Heart left ventricle (tissue), 16 donors: ENCODE measurements around the gene ZDHHC16. TPM values are rescaled to one million over a fixed set of nuclear protein-coding genes. Genes with fewer than 3 reads are reported as not detected.
"Not testable (repeated sequence)": the region's sequence is repeated elsewhere in the genome, so short reads cannot be mapped to it uniquely, and the experiment has no call there.

ENCODE experiments used
- ATAC-seq, 4 donors: fragments of 200-7000 bp; cut with Tn5 transposase; one replicate each; pipeline ENCODE4 v1.9.1; 2020 to 2022; ENCODE audit warnings: moderate library complexity in 4 of 4, mild to moderate bottlenecking in 3 of 4, moderate number of reproducible peaks in 1 of 4
- DNase-seq, 5 donors: peaks; one replicate each; pipeline ENCODE4 v3.0.0-alpha.2; 2020
- H3K27ac ChIP-seq, 12 donors: fragments of 200-600 bp; sonication (generic) in 4 of 12; one replicate each; pipeline versions ENCODE4 v1.5.0 to v1.8.0; 2016 to 2022; ENCODE audit warnings: mild to moderate bottlenecking in 2 of 12
- H3K27me3 ChIP-seq, 9 donors: fragments of 200-600 bp; sonication (generic) in 2 of 9; one replicate each; pipeline versions ENCODE4 v1.5.1 to v1.8.0; 2016 to 2022; ENCODE audit warnings: mild to moderate bottlenecking in 3 of 9
- H3K36me3 ChIP-seq, 9 donors: fragments of 200-600 bp; sonication (generic) in 2 of 9; one replicate each; pipeline versions ENCODE4 v1.5.0 to v1.8.0; 2018 to 2022; ENCODE audit warnings: mild to moderate bottlenecking in 2 of 9
- H3K4me1 ChIP-seq, 12 donors: fragments of 200-600 bp; sonication (generic) in 4 of 12; one replicate each; pipeline versions ENCODE4 v1.5.0 to v1.8.0; 2016 to 2022; ENCODE audit warnings: mild to moderate bottlenecking in 3 of 12
- H3K4me3 ChIP-seq, 12 donors: fragments of 200-600 bp; sonication (generic) in 4 of 12; one replicate each; pipeline versions ENCODE4 v1.5.0 to v1.8.0; 2017 to 2022; ENCODE audit warnings: mild to moderate bottlenecking in 9 of 12, moderate library complexity in 4 of 12
- H3K9me3 ChIP-seq, 12 donors: fragments of 200-600 bp; sonication (generic) in 4 of 12; one replicate each; pipeline versions ENCODE4 v1.5.0 to v1.8.0; 2016 to 2022; ENCODE audit warnings: mild to moderate bottlenecking in 1 of 12
- CTCF ChIP-seq, 12 donors: fragments of 200-600 bp; sonication (generic) in 4 of 12; IDR thresholded peaks; one replicate each; pipeline versions ENCODE4 v1.5.0 to v1.8.0; 2018 to 2022; ENCODE audit warnings: antibody characterized with exemption in 12 of 12, mild to moderate bottlenecking in 5 of 12
- POLR2A ChIP-seq, 2 donors: fragments of 450-650 bp; IDR thresholded peaks; one replicate each; pipeline ENCODE4 v1.6.1; 2017; ENCODE audit warnings: antibody characterized with exemption in 2 of 2, mild to moderate bottlenecking in 2 of 2, moderate library complexity in 2 of 2
- WGBS, 4 donors: extraction: QIAGEN DNeasy Blood & Tissue Kit in 2 of 4; methylation state at CpG; one replicate each; pipeline versions ENCODE4 v1.1.5 to v1.1.7; 2013 to 2018; 5-methylcytosine and 5-hydroxymethylcytosine counted together
- intact Hi-C, 10 donors: fragments of 100-400 bp; cut with DNase I; formaldehyde crosslinking; loops; one replicate each; pipeline versions ENCODE4 v1.11.1 to v1.14.2; 2022
- polyA plus RNA-seq, 2 donors: library from polyadenylated mRNA; stranded (reverse); fragments of 200-250 nt; gene quantifications; one replicate each; pipeline ENCODE4 v1.2.3, GENCODE V29; 2013
- total RNA-seq, 9 donors: library from RNA; depleted of rRNA in 2 of 9; stranded (reverse); fragments of >200 nt in 2 of 9; fragmentation: NEBNext Ultra II Directional in 3 of 9; extraction: Animal tissue kit (Norgen Biotek cat#: 25700) in 3 of 9; gene quantifications; one replicate each; pipeline versions ENCODE4 v1.1.0 to v1.2.4, GENCODE V29; 2016 to 2023
- donor health status: ischemic (EF 13 %, LVEDD 7.1; RV severe dilation, severe dysfunction).
- donor health status: healthy with polysubstance abuse.
- donor health status: DM: no; HTN: yes; CAD: no.
- donor health status: DM: no; HTN: no; CAD: no.
- donor health status: ischemic (EF 25% LVEDD 6.9; RV normal size, moderate dysfunction).
- donor health status: ischemic (EF 25% LVEDD 5.7; RV mildly dilated, moderate dysfunction).
- donor health status: healthy.
- donor health status: DM: yes; HTN: yes; CAD: no.
- donor health status: ischemic (EF 35%, LVEDD 5.7; RV mildly dilated, moderate dysfunction).
- donor health status: nonischemic (EF 11% LVEDD 7.7; RV severe dilation, severe dysfunction).
- donor health status: DM: yes; HTN: yes; CAD: no.
- donor health status: PGD.
- donor health status: ischemic (EF 29% LVEDD 5.4; RV normal size, mild dysfunction).
- donor health status: nonischemic (EF 23%, LVEDD 6.1; RV moderate dilation, normal function).

Gene ZDHHC16
- total and polyA plus RNA-seq, 11 donors = 16.2 to 59.5 (median 25.2) TPM

- WGBS, 4 donors = 53 to 76% (median 59%) methylated on average over 1 of the region's 1 CpG
- intact Hi-C loops = loop anchor here in 9 of 10 donors (5.0 kb wide), 3 partner anchors 58 to 148 kb away; no protein-coding TSS in a partner anchor
- Histone ChIP-seq H3K27ac (peak overlapping the region in 7 of 12 donors; percentile 18 to 40 (median 32)), H3K4me3 (no peak overlapping the region), H3K36me3 (peaks cover 0 to 100% (median 99%) of the 10 kb centered on the region in 9 donors), H3K27me3 (no peaks in the 10 kb centered on the region), H3K9me3 (no peaks in the 10 kb centered on the region), H3K4me1 (peaks cover 0 to 18% (median 0%) of the 10 kb centered on the region in 12 donors)
- ATAC-seq (peak in 1 of 4 donors; percentile 4), DNase-seq (no peak)
- no peak for TF ChIP-seq CTCF (IDR thresholded peaks at IDR 0.05)
- no peak for TF ChIP-seq POLR2A (IDR thresholded peaks at IDR 0.05)
Observed at GRCh38 chr10:97464226-97464625, 18.3 kb downstream of the ZDHHC16 start.

GRCh38 chr10:97465982-97466381 is 20.0 kb downstream of the ZDHHC16 start:
- no peak overlapping the region for H3K27ac ChIP-seq
- H3K27me3 ChIP-seq = no peaks in the 10 kb centered on the region
- WGBS, 4 donors = 83 to 90% (median 85%) methylated on average over 7 of the region's 7 CpGs
- ATAC-seq = peak in 1 of 4 donors; percentile 42
- DNase-seq = no peak
- TF ChIP-seq CTCF (IDR thresholded peaks at IDR 0.05) (no peak), POLR2A (IDR thresholded peaks at IDR 0.05) (no peak)
- peaks cover 0 to 18% (median 0%) of the 10 kb centered on the region in 12 donors for H3K4me1 ChIP-seq
- no peaks in the 10 kb centered on the region for H3K9me3 ChIP-seq
- intact Hi-C loops = loop anchor here in 1 of 10 donors (5.0 kb wide), 1 partner anchor 146 kb away; no protein-coding TSS in a partner anchor
- H3K4me3 ChIP-seq = no peak overlapping the region
- peaks cover 0 to 100% (median 99%) of the 10 kb centered on the region in 9 donors for H3K36me3 ChIP-seq

GRCh38 chr10:97466755-97467154 is 20.8 kb downstream of the ZDHHC16 start:
- Histone ChIP-seq H3K27me3 (no peaks in the 10 kb centered on the region), H3K27ac (no peak overlapping the region), H3K4me3 (no peak overlapping the region), H3K9me3 (no peaks in the 10 kb centered on the region), H3K4me1 (peaks cover 0 to 11% (median 0%) of the 10 kb centered on the region in 12 donors), H3K36me3 (peaks cover 0 to 100% (median 99%) of the 10 kb centered on the region in 9 donors)
- WGBS, 4 donors = 77 to 92% (median 85%) methylated on average over 4 of the region's 4 CpGs
- DNase-seq (no peak), ATAC-seq (no peak)
- intact Hi-C loops = loop anchor here in 1 of 10 donors (5.0 kb wide), 1 partner anchor 146 kb away; no protein-coding TSS in a partner anchor
- TF ChIP-seq CTCF (IDR thresholded peaks at IDR 0.05) (no peak), POLR2A (IDR thresholded peaks at IDR 0.05) (no peak)

- intact Hi-C loops = loop anchor here in 1 of 10 donors (5.0 kb wide), 1 partner anchor 144 kb away; no protein-coding TSS in a partner anchor
- WGBS, 4 donors = 65 to 87% (median 81%) methylated on average over 3 of the region's 3 CpGs
- no peak overlapping the region for H3K27ac ChIP-seq
- H3K9me3 ChIP-seq = no peaks in the 10 kb centered on the region
- H3K4me3 ChIP-seq = no peak overlapping the region
- ATAC-seq (no peak), DNase-seq (no peak)
- peaks cover 0 to 9% (median 0%) of the 10 kb centered on the region in 12 donors for H3K4me1 ChIP-seq
- H3K36me3 ChIP-seq = peaks cover 0 to 100% (median 99%) of the 10 kb centered on the region in 9 donors
- H3K27me3 ChIP-seq = no peaks in the 10 kb centered on the region
- TF ChIP-seq CTCF (IDR thresholded peaks at IDR 0.05) (no peak), POLR2A (IDR thresholded peaks at IDR 0.05) (no peak)
Observed at GRCh38 chr10:97468162-97468561, 22.2 kb downstream of the ZDHHC16 start.

GRCh38 chr10:97468781-97469180 is 22.8 kb downstream of the ZDHHC16 start:
- H3K9me3 ChIP-seq, H3K27me3 ChIP-seq, DNase-seq, H3K4me1 ChIP-seq, H3K27ac ChIP-seq, H3K4me3 ChIP-seq: not testable (repeated sequence)
- peaks cover 0 to 100% (median 99%) of the 10 kb centered on the region in 9 donors for H3K36me3 ChIP-seq
- intact Hi-C loops = loop anchor here in 1 of 10 donors (5.0 kb wide), 1 partner anchor 144 kb away; no protein-coding TSS in a partner anchor
- ATAC-seq = peak in 1 of 4 donors; percentile 18
- whole genome bisulfite sequencing, 4 donors = 83 to 90% (median 90%) methylated on average over 12 of the region's 12 CpGs
